Muscle of leg (tissue), 11 donors: ENCODE results near the gene LTBP1. TPM values are rescaled to one million over a fixed set of nuclear protein-coding genes. Genes with fewer than 3 reads are reported as not detected.

Experiments used
- DNase-seq: peaks from one replicate; pipeline ENCODE4 v3.0.0; 2013
- H3K27ac ChIP-seq: one replicate; pipeline ENCODE4 v1.5.1; 2013; ENCODE audit warnings: mild to moderate bottlenecking, low read length, control low read depth
- H3K27me3 ChIP-seq: one replicate; pipeline ENCODE4 v1.6.1; 2013; ENCODE audit warnings: low read length; ENCODE audit not compliant: control insufficient read depth, insufficient read depth
- H3K36me3 ChIP-seq: one replicate; pipeline ENCODE4 v1.6.1; 2013; ENCODE audit warnings: low read length; ENCODE audit not compliant: control insufficient read depth, insufficient read depth
- H3K4me1 ChIP-seq: one replicate; pipeline ENCODE4 v1.6.1; 2013; ENCODE audit warnings: low read length; ENCODE audit not compliant: control insufficient read depth, insufficient read depth
- H3K4me3 ChIP-seq: one replicate; pipeline ENCODE4 v1.5.1; 2013; ENCODE audit warnings: low read length, control low read depth
- H3K9me3 ChIP-seq: replicated peaks from 2 replicates; pipeline ENCODE4 v1.6.1; 2013; ENCODE audit warnings: low read depth, low read length; ENCODE audit not compliant: control insufficient read depth
- WGBS: methylation state at CpG from one replicate; pipeline ENCODE4 v1.1.5; 2013; ENCODE audit warnings: missing lambda C conversion rate; ENCODE audit not compliant: insufficient coverage; 5-methylcytosine and 5-hydroxymethylcytosine counted together
- polyA plus RNA-seq, 8 donors: library from polyadenylated mRNA; unstranded; fragments of 120-200 nt; gene quantifications; one replicate each; pipeline versions ENCODE4 v1.2.1 to v1.2.3, GENCODE V29; 2013; ENCODE audit warnings: inconsistent platforms in 1 of 8, low replicate concordance in 1 of 8; ENCODE audit not compliant: insufficient read length in 8 of 8, insufficient read depth in 1 of 8
- total RNA-seq: library from RNA; stranded (reverse); fragments of 120-200 nt; gene quantifications from one replicate; pipeline ENCODE4 v1.2.4, GENCODE V29; 2013

The LTBP1 gene
- total and polyA plus RNA-seq, 9 donors = 37.5 to 87.3 (median 57.9) TPM

DNA sequence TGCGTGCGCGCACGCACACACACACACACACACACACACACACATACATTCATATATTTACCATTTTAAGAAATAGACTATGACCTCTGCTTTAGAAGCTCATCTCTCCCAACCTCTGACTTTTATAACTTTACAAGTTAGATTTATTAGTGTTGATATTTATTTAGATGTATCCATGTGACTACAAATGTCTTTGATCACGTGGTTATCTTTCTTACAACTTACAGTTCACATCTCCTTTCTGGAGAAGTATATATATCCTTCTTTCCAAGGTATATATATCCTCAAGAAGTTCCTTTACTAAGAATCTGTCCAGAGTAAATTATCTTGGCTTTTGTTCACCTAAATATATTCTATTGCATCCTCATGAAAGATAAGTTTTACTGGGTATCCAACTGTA, 16.3 kb upstream of the LTBP1 start:
- Histone ChIP-seq H3K27ac (no peak overlapping the region), H3K27me3 (no peaks in the 10 kb centered on the region), H3K4me1 (peaks cover 6% of the 10 kb centered on the region), H3K4me3 (no peak overlapping the region), H3K36me3 (no peaks in the 10 kb centered on the region), H3K9me3 (no peaks in the 10 kb centered on the region)
- no peak for DNase-seq
- WGBS = no CpG with 5 or more reads among the region's 5 CpGs

DNA sequence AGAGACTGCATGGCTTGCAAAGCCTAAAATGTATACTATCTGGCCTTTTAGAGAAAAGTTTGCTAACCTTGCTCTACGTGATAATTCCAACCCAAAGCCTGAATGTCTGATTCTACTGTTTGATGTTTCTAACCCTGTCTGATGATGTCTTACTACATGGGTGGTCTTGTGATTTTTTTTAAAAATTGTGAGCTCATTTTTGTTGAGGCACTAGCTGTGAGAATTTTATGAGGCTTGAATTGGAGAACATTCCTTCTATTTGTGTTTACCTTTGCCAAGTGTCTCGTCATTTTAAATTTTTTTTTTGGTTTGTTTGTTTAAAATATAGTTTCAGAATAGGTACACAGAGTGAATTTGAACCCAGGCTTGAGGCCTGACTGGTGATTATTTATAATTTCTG, 15.2 kb upstream of the LTBP1 start:
- H3K4me1 ChIP-seq = peaks cover 6% of the 10 kb centered on the region
- no peak for DNase-seq
- WGBS = no CpG with 5 or more reads among the region's 2 CpGs
- no peak overlapping the region for H3K27ac ChIP-seq
- no peaks in the 10 kb centered on the region for H3K27me3 ChIP-seq
- H3K4me3 ChIP-seq = no peak overlapping the region
- no peaks in the 10 kb centered on the region for H3K9me3 ChIP-seq
- H3K36me3 ChIP-seq = no peaks in the 10 kb centered on the region

DNA sequence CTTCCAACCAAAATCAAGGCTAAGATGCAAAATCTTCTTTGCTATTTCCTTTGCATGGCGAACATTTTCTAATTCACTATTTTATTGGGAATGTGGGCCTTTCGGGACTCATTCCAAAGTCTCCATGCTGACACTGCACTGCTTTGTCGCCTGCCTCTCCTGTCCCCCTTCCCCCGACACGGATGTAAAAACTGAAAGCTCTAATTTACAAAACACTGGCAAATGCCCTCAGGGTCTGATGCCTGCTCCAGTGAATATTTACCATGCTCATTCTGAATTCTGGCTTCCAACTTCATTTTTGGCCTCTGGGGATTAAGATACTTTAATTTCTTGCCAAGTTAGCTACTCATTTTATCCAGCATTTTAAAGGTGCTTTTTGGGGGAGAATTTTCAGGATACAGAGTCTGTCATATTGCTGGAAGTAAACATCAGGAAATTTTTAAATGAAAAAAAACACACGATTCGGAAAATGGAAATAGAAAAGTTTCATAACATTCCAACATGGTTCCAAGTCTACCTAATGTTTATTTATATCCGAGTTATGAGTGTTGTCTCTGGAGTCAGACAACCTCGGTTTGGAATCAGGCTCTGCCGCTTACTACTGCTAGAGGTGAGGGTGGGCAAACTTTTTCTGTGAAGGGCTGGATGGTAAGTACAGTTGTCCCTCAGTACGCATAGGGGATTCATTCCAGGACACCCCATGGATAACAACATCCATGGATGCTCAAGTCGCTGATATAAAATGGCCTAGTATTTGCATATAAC, 14.6 kb upstream of the LTBP1 start:
- Histone ChIP-seq H3K9me3 (no peaks in the 10 kb centered on the region), H3K36me3 (no peaks in the 10 kb centered on the region), H3K4me1 (peaks cover under 1% of the 10 kb centered on the region), H3K4me3 (no peak overlapping the region), H3K27me3 (no peaks in the 10 kb centered on the region), H3K27ac (no peak overlapping the region)
- no peak for DNase-seq
- 67% methylated on average over 7 of the region's 12 CpGs for WGBS

DNA sequence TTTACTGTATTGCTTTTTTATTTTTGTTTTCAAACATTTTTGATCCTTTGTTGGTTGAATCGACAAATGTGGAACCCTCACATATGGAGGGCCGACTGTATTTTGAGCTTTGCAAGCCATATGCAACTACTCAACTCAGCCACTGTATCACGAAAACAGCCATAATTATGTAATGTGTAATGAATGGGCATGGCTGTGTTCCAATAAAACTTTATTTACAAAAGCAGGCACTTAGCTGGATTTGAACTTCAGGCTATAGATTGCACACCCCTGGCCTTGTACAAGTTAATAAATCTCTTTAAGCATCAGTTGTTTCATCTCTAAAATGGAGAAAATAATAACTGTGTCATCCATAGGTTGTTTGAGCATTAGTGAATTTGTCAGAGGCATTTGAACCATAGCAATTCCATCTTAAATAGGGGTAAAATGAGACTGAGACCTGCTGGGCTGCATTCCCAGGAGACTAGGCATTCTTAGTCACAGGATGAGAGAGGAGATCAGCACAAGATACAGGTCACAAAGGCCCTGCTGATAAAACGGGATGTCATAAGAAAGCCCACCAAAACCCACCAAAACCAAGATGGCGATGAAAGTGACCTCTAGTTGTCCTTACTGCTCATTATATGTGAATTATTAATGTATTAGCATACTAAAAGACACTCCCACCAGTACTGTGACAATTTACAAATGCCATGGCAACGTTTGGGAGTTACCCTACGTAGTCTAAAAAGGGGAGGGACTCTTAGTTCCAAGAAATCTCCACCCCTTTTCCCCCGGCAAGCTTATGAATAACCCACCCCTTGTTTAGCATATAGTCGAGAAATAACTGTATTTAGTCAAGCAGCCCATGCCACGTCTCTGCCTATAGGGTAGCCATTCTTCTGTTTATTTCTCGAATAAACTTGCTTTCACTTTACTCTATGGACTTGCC, 13.7 kb upstream of the LTBP1 start:
- no peaks in the 10 kb centered on the region for H3K36me3 ChIP-seq
- H3K27ac ChIP-seq = no peak overlapping the region
- DNase-seq = no peak
- no peaks in the 10 kb centered on the region for H3K9me3 ChIP-seq
- H3K4me3 ChIP-seq = no peak overlapping the region
- no peaks in the 10 kb centered on the region for H3K4me1 ChIP-seq
- 94% methylated on average over 3 of the region's 11 CpGs for WGBS
- no peaks in the 10 kb centered on the region for H3K27me3 ChIP-seq

DNA sequence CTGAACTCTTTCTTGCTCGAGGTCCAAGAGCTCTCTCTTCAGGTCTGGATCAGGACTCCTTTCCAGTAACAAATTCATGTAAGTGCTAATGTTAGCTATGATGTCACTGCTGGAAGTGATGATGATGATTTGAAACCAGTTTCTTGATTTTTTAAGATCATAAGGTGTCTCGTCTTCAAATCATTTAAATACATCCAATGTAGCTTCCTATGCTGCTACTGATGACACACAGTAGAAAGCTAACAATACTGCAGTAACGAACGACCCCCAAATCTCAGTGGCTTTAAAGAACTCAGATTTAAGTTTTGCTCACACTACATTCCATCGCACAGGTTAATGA, 13.0 kb upstream of the LTBP1 start:
- no peak overlapping the region for H3K4me3 ChIP-seq
- no peaks in the 10 kb centered on the region for H3K27me3 ChIP-seq
- no peak for DNase-seq
- no peak overlapping the region for H3K27ac ChIP-seq
- H3K9me3 ChIP-seq = no peaks in the 10 kb centered on the region
- no peaks in the 10 kb centered on the region for H3K36me3 ChIP-seq
- no peaks in the 10 kb centered on the region for H3K4me1 ChIP-seq
- 93% methylated on average over 3 of the region's 5 CpGs for WGBS

DNA sequence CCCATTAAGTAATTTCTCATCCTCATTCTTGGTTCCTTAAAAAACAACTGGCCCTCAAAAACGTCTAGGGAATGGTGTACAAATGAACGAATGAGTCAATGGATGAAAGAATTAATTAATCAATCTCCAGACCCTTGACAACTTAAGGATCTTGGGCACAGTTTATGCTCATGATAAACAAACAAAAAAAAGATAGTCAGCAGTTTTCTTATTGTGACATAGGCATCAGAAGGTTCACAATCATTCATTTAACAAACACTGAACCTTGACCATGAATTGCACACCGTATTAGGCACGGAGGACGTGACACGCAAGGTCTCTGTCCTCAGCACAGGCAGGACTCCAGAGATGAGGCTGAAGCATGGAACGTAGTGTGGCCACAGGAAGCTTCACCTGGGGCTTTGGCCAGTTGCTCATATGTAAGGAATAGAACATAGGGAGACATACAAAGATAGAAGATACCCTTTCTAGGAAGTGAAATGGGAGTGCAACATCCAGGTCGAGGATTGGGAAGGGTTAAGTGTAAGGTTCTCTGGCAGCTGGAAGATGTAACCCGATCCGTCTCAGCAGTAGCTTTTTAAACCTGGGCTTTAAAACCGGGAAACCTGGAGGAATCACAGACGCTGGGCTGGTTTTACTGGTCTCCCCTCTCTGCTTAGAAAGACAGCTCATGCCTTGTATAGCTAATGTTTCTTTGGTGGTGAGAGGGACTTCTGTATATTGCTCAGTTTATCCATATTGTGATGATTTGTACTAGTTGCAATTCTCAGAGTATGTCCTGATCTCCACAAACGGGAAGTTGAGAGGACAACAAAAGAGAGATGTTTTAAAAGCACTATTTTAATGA, 8.9 kb upstream of the LTBP1 start:
- Histone ChIP-seq H3K27ac (no peak overlapping the region), H3K4me3 (no peak overlapping the region), H3K27me3 (no peaks in the 10 kb centered on the region), H3K36me3 (no peaks in the 10 kb centered on the region), H3K4me1 (no peaks in the 10 kb centered on the region), H3K9me3 (no peaks in the 10 kb centered on the region)
- no peak for DNase-seq
- WGBS = 46% methylated on average over 9 of the region's 13 CpGs

DNA sequence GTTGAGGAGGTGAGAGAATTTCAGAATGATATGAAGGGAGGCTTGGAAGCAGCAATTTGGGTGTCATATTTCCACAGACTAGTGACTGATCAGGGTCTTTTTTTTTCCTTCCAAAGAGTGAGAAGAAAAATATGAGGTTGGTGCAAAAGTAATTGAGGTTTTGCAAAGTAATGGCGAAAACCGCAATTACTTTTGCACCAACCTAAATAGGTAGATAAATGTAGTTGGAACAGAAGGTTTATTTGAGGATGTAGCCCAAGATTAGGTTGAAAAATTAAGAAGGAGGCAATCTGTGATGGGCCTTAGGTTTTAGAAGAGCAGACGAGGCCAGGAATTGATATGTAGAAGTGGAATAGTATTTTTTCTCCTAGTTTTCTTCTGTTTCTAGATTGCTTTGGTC, 7.8 kb upstream of the LTBP1 start:
- Histone ChIP-seq H3K36me3 (no peaks in the 10 kb centered on the region), H3K27ac (no peak overlapping the region), H3K9me3 (no peaks in the 10 kb centered on the region), H3K27me3 (no peaks in the 10 kb centered on the region), H3K4me1 (no peaks in the 10 kb centered on the region), H3K4me3 (no peak overlapping the region)
- no CpG with 5 or more reads among the region's 3 CpGs for WGBS
- no peak for DNase-seq

DNA sequence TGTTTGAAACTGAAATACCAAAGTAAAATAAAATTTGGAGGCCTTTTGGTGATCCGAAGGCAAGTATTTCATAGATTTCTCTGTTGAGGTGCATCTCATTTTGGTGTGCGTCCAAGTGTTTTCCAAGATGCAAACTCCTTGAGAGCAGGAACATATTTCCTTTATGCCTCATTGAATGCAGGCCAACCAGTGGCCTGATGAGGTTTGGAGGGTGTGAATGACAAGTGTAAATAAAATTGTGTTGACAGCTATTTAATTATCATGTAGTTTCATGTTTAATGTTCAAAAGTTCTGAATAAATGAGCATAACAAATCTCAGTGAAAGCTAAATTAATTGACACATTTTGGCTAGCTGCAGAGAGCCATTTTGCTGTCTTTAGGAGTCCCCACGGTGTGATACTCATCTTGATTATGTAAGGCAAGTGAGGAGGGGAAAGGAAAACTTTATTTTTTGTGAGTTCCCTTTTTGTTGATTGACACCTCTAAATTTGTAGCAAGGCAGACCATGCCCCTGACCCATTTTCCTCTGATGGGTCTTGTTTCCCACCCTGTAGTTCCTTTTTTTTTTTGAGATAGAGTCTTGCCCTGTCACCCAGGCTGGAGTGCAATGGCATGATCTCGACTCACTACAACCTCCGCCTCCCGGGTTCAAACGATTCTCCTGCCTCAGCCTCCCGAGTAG, 6.3 kb upstream of the LTBP1 start:
- Histone ChIP-seq H3K4me3 (no peak overlapping the region), H3K27me3 (no peaks in the 10 kb centered on the region), H3K27ac (no peak overlapping the region), H3K4me1 (no peaks in the 10 kb centered on the region), H3K9me3 (no peaks in the 10 kb centered on the region), H3K36me3 (no peaks in the 10 kb centered on the region)
- 93% methylated on average over 2 of the region's 8 CpGs for WGBS
- DNase-seq = no peak

DNA sequence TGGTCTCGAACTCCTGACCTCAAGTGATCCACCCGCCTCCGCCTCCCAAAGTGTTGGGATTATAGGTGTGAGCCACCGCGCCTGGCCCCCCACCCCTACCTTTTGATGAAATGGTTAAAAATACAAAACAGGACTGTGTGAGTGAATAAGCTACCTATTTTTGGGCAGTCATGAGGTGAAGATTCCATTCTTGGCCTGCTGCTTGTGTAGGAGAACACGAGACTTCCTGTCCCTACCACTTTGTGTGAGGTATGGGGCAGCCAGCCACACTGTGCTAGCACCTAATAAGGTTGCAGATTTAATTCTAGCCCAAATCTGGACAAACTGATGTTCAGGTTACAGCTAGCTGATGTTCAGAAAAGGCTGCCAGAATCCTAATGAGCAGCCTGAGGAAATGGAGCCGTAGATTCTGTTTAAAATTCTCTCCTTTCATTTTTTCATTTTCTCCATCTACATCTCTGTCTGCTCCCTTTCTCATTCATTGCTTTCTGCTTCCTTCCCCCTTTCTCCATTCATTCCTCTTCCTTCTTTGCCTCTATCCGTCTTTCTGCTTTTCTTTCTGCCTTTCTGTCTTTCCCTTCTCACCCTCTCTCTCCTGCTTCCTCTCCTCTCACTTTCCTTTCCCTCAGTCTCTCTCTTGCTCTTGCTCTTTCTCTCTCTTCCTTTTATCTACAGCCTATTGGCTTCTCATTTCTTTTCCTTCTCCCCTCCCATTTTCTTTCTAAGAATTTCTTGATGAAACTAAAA, 4.6 kb upstream of the LTBP1 start:
- H3K27me3 ChIP-seq = no peaks in the 10 kb centered on the region
- no peaks in the 10 kb centered on the region for H3K9me3 ChIP-seq
- H3K36me3 ChIP-seq = no peaks in the 10 kb centered on the region
- H3K4me3 ChIP-seq = no peak overlapping the region
- peaks cover 3% of the 10 kb centered on the region for H3K4me1 ChIP-seq
- no peak for DNase-seq
- 60% methylated on average over 2 of the region's 8 CpGs for WGBS
- H3K27ac ChIP-seq = no peak overlapping the region
